ENCODE measurements around the gene MAP1LC3C. TPM values are rescaled to one million over a fixed set of nuclear protein-coding genes. Genes with fewer than 3 reads are reported as not detected.

MAP1LC3C gene
- total and polyA plus RNA-seq, 10 of the 15 experiments (the other 5 are each of a cell fraction or from before 2014, with no cell fraction given): 0.19 TPM; not detected in 9

- H3K9me3 ChIP-seq (replicated peaks; ENCODE audit: control insufficient read depth, insufficient read depth, low read length): no peaks in the 10 kb centered on the region
- RAD21 ChIA-PET (ENCODE audit: unreplicated experiment): interaction anchor here (2.0 kb wide), 1 partner anchor 406 kb away, joined by 4 read pairs; no protein-coding TSS in a partner anchor
- no peak overlapping the region for H2AFZ ChIP-seq (ENCODE audit: control insufficient read depth, low read depth, low read length)
- H3K9ac ChIP-seq (ENCODE audit: control insufficient read depth, insufficient read depth, low read length): no peak overlapping the region
- TF ChIP-seq LARP7 (IDR thresholded peaks at IDR 0.05) (no peak), SPI1 (IDR thresholded peaks at IDR 0.05; ENCODE audit: borderline replicate concordance, insufficient read depth, low read depth, low read length) (no peak), RELB (IDR thresholded peaks at IDR 0.05; ENCODE audit: low read depth) (no peak), ZNF217 (IDR thresholded peaks at IDR 0.05) (no peak), ZSCAN29 (IDR thresholded peaks at IDR 0.05) (no peak), SMARCA5 (IDR thresholded peaks at IDR 0.05) (no peak), REST (IDR thresholded peaks at IDR 0.05; ENCODE audit: low read depth, low read length) (no peak), ZNF384 (IDR thresholded peaks at IDR 0.05; ENCODE audit: borderline replicate concordance, low read depth, low read length) (no peak), MEF2B (IDR thresholded peaks at IDR 0.05; ENCODE audit: partially characterized antibody, poor library complexity, severe bottlenecking) (no peak), MAX (IDR thresholded peaks at IDR 0.05; ENCODE audit: low read depth, low read length) (no peak)
- CTCF ChIA-PET: interaction anchor here (1.8 to 2.6 kb wide), 2 partner anchors 120 to 405 kb away, joined by 4 to 11 read pairs; no protein-coding TSS in a partner anchor
- no peaks in the 10 kb centered on the region for H3K27me3 ChIP-seq (replicated peaks in 1 of 2; ENCODE audit: control insufficient read depth in 2 of 2, insufficient read depth in 2 of 2, low read length in 1 of 2)
- POLR2A ChIA-PET: no interaction called here
- FAIRE-seq (no peak), DNase-seq (ENCODE audit: low read depth, low spot score) (no peak), ATAC-seq (no peak)
- H4K20me1 ChIP-seq (ENCODE audit: control insufficient read depth, insufficient read depth): no peaks in the 10 kb centered on the region
- in situ Hi-C loops (cut with MboI) (no loop called here), intact Hi-C loops (cut with micrococcal nuclease; ENCODE audit: unreplicated experiment) (loop anchor here (2.0 to 10.0 kb wide), 3 partner anchors 404 to 486 kb away; no protein-coding TSS in a partner anchor)
- H3K27ac ChIP-seq (ENCODE audit: control insufficient read depth, insufficient read depth): no peak overlapping the region
- H3K4me2 ChIP-seq (ENCODE audit: control insufficient read depth, insufficient read depth): no peak overlapping the region
- BruUV-seq (replicated peaks): no TSS peak
- H3K79me2 ChIP-seq (ENCODE audit: control insufficient read depth, insufficient read depth, low read length): no peaks in the 10 kb centered on the region
- no peak overlapping the region for H3K4me3 ChIP-seq
- no peaks in the 10 kb centered on the region for H3K36me3 ChIP-seq (ENCODE audit: control insufficient read depth in 2 of 2, insufficient read depth in 2 of 2, low read length in 1 of 2)
- SMC1A ChIA-PET (ENCODE audit: uncharacterized antibody, unreplicated experiment): interaction anchor here (1.0 kb wide), 1 partner anchor 406 kb away, joined by 3 read pairs; no protein-coding TSS in a partner anchor
- H3K4me1 ChIP-seq (ENCODE audit: control insufficient read depth, insufficient read depth, low read length): no peaks in the 10 kb centered on the region
Observed at GRCh38 chr1:242016479-242016878, 17.6 kb upstream of the MAP1LC3C start.
